NB4 (cell line): Measurements from ENCODE around the gene COG5.

Experiments
- CTCF ChIP-seq: IDR thresholded peaks from one replicate; pipeline ENCODE4 v1.5.1; 2012; ENCODE audit warnings: low read depth, low read length
- POLR2A ChIP-seq: IDR thresholded peaks from 2 replicates; pipeline ENCODE4 v1.6.1; 2011; ENCODE audit warnings: mild to moderate bottlenecking; ENCODE audit not compliant: insufficient read length; ENCODE audit errors: extremely low read depth

- TF ChIP-seq CTCF: no peak
- TF ChIP-seq POLR2A: no peak
These were observed 93.8 kb downstream of the COG5 start, which contains the start of gene GPR22 for GRCh38 chr7:107469929-107470328.
